Neutrophil (primary cell): ENCODE results near the gene BABAM2.

Source experiments
- H3K27ac ChIP-seq: fragments of 200-600 bp; sonication (generic); 2 replicates; pipeline ENCODE4 v1.5.1; 2016; ENCODE audit warnings: mild to moderate bottlenecking, moderate library complexity
- H3K27me3 ChIP-seq: fragments of 200-600 bp; sonication (generic); 2 replicates; pipeline ENCODE4 v1.6.0; 2016; ENCODE audit warnings: mild to moderate bottlenecking
- H3K36me3 ChIP-seq: fragments of 200-600 bp; sonication (generic); 2 replicates; pipeline ENCODE4 v1.5.1; 2017
- H3K4me1 ChIP-seq, 2 experiments: fragments of 200-600 bp in 1 of 2; sonication (generic) in 1 of 2; 1 replicate in 1 of 2; 2 replicates in 1 of 2; pipeline versions ENCODE4 v1.5.1 to v1.6.1; 2013 to 2016; ENCODE audit warnings: low read depth in 1 of 2, low read length in 1 of 2, mild to moderate bottlenecking in 1 of 2, moderate library complexity in 1 of 2; ENCODE audit not compliant: control insufficient read depth in 1 of 2, insufficient read depth in 1 of 2
- H3K4me3 ChIP-seq, 2 experiments: fragments of 200-600 bp in 1 of 2; sonication (generic) in 1 of 2; 1 replicate in 1 of 2; 2 replicates in 1 of 2; pipeline ENCODE4 v1.5.1; 2013 to 2016; ENCODE audit warnings: low read depth in 1 of 2, low read length in 1 of 2, mild to moderate bottlenecking in 1 of 2, moderate library complexity in 1 of 2
- H3K9me3 ChIP-seq: fragments of 200-600 bp; sonication (generic); 2 replicates; pipeline ENCODE4 v1.5.1; 2016
- TF ChIP-seq, protein P1 (sequence below): fragments of 200-600 bp; sonication (generic); IDR thresholded peaks from 2 replicates; pipeline ENCODE4 v1.5.1; 2016; ENCODE audit warnings: antibody characterized with exemption

BABAM2 gene

GRCh38 chr2:28357948-28358667, 467.6 kb downstream of the BABAM2 start:
- Histone ChIP-seq H3K9me3 (no peaks in the 10 kb centered on the region), H3K27ac (peak overlapping the region; percentile 94), H3K4me3 (peak overlapping the region; percentile 4 to 23), H3K4me1 (peaks cover 39 to 41% of the 10 kb centered on the region in 2 experiments), H3K36me3 (no peaks in the 10 kb centered on the region), H3K27me3 (no peaks in the 10 kb centered on the region)
- TF ChIP-seq, protein P1, sequence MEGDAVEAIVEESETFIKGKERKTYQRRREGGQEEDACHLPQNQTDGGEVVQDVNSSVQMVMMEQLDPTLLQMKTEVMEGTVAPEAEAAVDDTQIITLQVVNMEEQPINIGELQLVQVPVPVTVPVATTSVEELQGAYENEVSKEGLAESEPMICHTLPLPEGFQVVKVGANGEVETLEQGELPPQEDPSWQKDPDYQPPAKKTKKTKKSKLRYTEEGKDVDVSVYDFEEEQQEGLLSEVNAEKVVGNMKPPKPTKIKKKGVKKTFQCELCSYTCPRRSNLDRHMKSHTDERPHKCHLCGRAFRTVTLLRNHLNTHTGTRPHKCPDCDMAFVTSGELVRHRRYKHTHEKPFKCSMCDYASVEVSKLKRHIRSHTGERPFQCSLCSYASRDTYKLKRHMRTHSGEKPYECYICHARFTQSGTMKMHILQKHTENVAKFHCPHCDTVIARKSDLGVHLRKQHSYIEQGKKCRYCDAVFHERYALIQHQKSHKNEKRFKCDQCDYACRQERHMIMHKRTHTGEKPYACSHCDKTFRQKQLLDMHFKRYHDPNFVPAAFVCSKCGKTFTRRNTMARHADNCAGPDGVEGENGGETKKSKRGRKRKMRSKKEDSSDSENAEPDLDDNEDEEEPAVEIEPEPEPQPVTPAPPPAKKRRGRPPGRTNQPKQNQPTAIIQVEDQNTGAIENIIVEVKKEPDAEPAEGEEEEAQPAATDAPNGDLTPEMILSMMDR, result no peak

DNA sequence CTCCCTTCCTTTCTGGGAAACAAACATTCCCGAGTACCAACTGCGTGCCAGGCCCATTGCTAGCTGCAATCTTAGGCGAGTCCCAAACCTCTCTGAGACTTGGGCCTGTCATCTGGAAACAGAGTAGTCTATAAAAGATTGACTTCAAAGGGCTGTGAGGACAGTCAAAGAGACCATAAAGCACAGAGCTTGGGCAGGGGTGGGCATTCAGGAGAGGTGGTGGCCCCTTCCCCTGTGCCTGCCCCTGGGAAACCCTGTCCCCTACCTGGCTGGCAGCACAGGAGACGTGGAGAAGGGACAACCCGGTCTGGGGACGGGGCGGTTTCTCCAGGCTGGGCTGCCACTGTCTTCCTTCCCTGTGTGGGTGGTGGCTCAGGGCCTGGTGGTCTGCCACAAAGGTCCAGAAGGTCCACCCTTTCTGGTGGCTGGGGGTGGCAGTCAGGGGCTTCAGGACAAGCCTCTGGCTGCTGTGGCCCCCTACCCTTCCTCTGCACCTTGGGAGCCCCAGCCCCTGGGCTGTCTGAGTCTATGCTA, 468.2 kb downstream of the BABAM2 start:
- Histone ChIP-seq H3K27ac (peak overlapping the region; percentile 94), H3K4me3 (peak overlapping the region; percentile 23 to 55), H3K36me3 (no peaks in the 10 kb centered on the region), H3K9me3 (no peaks in the 10 kb centered on the region), H3K4me1 (peaks cover 40 to 42% of the 10 kb centered on the region in 2 experiments), H3K27me3 (no peaks in the 10 kb centered on the region)
- TF ChIP-seq, protein P1, result no peak

GRCh38 chr2:28359222-28360057, 468.9 kb downstream of the BABAM2 start:
- no peaks in the 10 kb centered on the region for H3K9me3 ChIP-seq
- no peaks in the 10 kb centered on the region for H3K27me3 ChIP-seq
- peak overlapping the region; percentile 94 for H3K27ac ChIP-seq
- H3K4me1 ChIP-seq, result peaks cover 40 to 42% of the 10 kb centered on the region in 2 experiments
- H3K36me3 ChIP-seq, result no peaks in the 10 kb centered on the region
- TF ChIP-seq, protein P1, result no peak
- H3K4me3 ChIP-seq, result peak overlapping the region; percentile 45 to 55

DNA sequence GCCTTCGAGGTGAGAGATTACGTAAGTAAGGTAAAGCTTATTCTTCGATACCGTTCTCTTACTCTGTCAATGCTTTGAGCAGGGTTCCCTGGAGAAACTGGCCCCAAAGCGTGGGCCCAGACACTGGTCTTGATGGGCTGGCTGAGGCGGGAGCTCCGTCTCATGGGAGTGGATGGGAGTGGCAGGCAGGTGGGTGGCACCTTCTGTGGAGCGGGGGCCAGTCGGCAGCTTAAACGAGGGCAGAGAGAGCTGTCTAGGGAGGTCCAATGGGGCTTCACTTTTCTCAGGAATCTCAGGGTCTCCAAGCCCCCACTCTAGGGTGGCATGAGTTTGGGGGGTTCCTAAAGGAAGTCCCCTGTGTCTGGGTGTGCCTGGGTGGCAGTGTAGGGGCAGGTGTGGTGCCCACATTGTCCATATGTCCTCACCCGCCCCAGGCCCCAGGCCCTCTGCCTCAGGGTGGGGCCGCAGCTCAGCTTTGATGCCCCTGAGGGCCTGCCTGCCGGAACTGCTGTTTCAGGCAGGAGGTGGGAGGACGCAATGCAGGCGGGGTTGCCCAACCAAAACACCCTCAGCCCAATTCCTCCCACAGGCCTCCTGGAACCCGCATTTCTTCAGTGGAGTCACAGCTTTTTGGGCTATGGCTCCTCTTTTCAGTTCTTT, 469.7 kb downstream of the BABAM2 start:
- Histone ChIP-seq H3K27me3 (no peaks in the 10 kb centered on the region), H3K4me1 (peaks cover 40 to 42% of the 10 kb centered on the region in 2 experiments), H3K36me3 (no peaks in the 10 kb centered on the region), H3K4me3 (peak overlapping the region; percentile 45 to 55), H3K9me3 (no peaks in the 10 kb centered on the region), H3K27ac (peak overlapping the region; percentile 94)
- TF ChIP-seq, protein P1, result no peak

DNA sequence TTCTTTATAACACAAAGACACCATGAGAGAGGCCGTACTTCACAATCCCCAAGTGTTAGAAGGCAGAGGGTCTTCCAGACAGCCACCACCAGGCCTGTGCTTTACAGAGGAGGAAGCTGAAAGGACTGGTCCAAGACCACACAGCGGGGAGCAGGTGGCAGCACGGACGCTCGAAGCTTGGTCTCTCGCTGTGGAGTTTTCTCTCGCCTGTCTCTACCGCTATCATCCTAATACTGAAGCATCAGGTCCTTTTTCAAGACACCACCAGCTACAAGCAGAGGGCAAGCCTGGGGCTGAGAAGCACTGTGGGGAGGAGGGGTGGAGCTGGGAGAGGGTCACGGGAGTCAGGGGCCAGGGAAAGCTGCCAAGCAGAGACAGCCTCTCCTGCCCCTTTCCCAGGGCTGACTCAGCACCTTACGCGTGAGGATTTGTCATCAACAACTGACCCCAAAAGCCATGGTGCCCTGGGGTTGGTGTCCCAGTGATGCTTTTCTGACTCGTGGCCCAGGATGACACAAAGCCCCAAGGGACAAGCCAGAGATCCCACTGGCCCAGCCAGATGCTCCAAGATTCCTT, 470.3 kb downstream of the BABAM2 start:
- peaks cover 41 to 43% of the 10 kb centered on the region in 2 experiments for H3K4me1 ChIP-seq
- H3K27me3 ChIP-seq, result no peaks in the 10 kb centered on the region
- H3K27ac ChIP-seq, result peak overlapping the region; percentile 94
- TF ChIP-seq, protein P1, result no peak
- no peaks in the 10 kb centered on the region for H3K36me3 ChIP-seq
- H3K4me3 ChIP-seq, result peak overlapping the region; percentile 45 to 55
- H3K9me3 ChIP-seq, result no peaks in the 10 kb centered on the region
